ENCODE measurements around the gene STK33. TPM values are rescaled to one million over a fixed set of nuclear protein-coding genes. Genes with fewer than 3 reads are reported as not detected.

STK33 gene
- total RNA-seq, 1 donor from 2014 or later = 3.4 TPM

DNA sequence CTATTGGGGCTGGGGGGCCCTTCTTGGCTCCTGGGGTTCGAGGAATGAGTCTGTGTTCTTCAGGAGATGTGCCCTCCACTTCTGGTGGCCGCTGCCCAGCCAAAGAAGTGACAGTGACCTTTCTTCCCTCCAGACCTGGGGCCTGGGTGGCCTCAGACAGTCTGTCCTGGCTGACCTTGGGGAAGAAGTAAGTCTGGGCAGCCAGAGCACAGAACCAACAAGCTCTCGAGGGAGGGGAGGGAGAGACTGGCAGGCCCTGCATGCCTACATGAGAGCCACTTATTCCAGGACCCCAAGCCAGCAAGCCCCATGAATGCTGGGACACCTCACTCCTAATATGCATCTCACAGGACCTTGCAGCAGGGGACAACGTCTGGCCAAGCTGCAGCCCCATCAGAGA is 27.1 kb upstream of the STK33 start:
- H3K4me3 Mint-ChIP-seq (ENCODE audit: unreplicated experiment) = no peak overlapping the region
- H3K27ac Mint-ChIP-seq (ENCODE audit: unreplicated experiment) = no peak overlapping the region
- no peaks in the 10 kb centered on the region for H3K4me1 Mint-ChIP-seq (ENCODE audit: low read depth)
- no peaks in the 10 kb centered on the region for H3K27me3 Mint-ChIP-seq (ENCODE audit: low read depth)
- peaks cover 26% of the 10 kb centered on the region for H3K36me3 Mint-ChIP-seq (ENCODE audit: low read depth)
- no peaks in the 10 kb centered on the region for H3K9me3 Mint-ChIP-seq (ENCODE audit: low read depth)
- TF ChIP-seq, protein P1, sequence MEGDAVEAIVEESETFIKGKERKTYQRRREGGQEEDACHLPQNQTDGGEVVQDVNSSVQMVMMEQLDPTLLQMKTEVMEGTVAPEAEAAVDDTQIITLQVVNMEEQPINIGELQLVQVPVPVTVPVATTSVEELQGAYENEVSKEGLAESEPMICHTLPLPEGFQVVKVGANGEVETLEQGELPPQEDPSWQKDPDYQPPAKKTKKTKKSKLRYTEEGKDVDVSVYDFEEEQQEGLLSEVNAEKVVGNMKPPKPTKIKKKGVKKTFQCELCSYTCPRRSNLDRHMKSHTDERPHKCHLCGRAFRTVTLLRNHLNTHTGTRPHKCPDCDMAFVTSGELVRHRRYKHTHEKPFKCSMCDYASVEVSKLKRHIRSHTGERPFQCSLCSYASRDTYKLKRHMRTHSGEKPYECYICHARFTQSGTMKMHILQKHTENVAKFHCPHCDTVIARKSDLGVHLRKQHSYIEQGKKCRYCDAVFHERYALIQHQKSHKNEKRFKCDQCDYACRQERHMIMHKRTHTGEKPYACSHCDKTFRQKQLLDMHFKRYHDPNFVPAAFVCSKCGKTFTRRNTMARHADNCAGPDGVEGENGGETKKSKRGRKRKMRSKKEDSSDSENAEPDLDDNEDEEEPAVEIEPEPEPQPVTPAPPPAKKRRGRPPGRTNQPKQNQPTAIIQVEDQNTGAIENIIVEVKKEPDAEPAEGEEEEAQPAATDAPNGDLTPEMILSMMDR (IDR thresholded peaks at IDR 0.05) = no peak
- DNase-seq (ENCODE audit: low spot score) = no peak

DNA sequence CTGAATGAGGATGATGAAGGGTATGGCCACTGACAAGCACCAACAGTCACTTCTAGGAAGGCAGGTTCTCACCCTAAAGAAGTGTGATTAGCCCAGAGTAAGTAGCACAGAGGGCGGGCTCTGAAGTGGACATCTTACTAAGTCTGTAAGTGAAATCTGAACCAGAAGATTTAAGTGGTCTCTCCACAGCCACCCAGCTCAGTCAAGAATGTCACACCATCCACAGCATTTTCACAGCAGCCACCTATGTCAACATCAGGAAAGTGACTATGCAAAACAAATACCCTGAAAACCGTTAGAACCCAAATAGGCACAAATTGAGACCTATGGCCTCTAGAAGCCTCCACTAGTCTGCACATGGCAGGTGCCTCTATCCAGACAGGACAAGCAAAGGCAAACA is 23.0 kb upstream of the STK33 start:
- no peak overlapping the region for H3K4me3 Mint-ChIP-seq (ENCODE audit: unreplicated experiment)
- DNase-seq (ENCODE audit: low spot score) = no peak
- TF ChIP-seq, protein P1 (IDR thresholded peaks at IDR 0.05) = no peak
- H3K27me3 Mint-ChIP-seq (ENCODE audit: low read depth) = no peaks in the 10 kb centered on the region
- H3K9me3 Mint-ChIP-seq (ENCODE audit: low read depth) = no peaks in the 10 kb centered on the region
- no peak overlapping the region for H3K27ac Mint-ChIP-seq (ENCODE audit: unreplicated experiment)
- peaks cover 5% of the 10 kb centered on the region for H3K4me1 Mint-ChIP-seq (ENCODE audit: low read depth)
- peaks cover 18% of the 10 kb centered on the region for H3K36me3 Mint-ChIP-seq (ENCODE audit: low read depth)

DNA sequence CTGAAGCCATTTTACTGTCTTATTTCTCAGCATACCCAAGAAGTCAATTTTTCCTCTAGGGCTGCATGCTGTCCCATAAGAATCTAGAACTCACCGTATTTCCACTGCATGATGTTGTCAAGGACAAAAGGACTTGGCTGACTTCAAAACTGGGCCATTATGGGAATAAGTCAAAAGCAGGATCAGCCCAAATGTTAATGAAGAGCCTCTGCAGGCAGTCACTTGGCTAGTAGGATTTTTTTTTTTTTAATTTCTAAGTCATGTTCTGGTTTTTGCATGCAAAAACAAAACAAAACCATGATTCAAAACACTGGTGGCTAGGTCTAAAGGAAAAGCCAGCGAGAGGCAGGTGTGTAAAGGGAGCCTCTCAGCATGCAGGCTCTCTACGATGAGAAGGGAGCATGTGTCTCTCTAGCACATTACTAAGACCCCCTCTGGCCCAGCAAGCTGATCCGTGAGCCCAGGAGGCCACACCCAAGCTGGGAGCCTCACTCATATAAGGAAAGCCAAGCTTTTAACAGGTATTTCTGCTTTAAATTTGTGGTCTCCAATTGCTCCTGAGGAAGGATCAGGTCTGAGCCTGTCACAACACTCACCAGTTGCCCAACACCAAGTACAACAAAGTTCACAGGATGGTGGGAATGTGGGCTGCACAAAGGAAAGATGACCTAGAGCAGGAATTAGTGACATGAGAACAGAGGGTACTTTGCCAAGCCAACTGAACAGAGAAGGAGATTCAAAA is 21.4 kb upstream of the STK33 start:
- Mint-ChIP-seq H3K27ac (ENCODE audit: unreplicated experiment) (no peak overlapping the region), H3K9me3 (ENCODE audit: low read depth) (no peaks in the 10 kb centered on the region), H3K4me3 (ENCODE audit: unreplicated experiment) (no peak overlapping the region), H3K36me3 (ENCODE audit: low read depth) (peaks cover 17% of the 10 kb centered on the region), H3K4me1 (ENCODE audit: low read depth) (peaks cover 5% of the 10 kb centered on the region), H3K27me3 (ENCODE audit: low read depth) (no peaks in the 10 kb centered on the region)
- TF ChIP-seq, protein P1 (IDR thresholded peaks at IDR 0.05) = no peak
- DNase-seq (ENCODE audit: low spot score) = no peak

DNA sequence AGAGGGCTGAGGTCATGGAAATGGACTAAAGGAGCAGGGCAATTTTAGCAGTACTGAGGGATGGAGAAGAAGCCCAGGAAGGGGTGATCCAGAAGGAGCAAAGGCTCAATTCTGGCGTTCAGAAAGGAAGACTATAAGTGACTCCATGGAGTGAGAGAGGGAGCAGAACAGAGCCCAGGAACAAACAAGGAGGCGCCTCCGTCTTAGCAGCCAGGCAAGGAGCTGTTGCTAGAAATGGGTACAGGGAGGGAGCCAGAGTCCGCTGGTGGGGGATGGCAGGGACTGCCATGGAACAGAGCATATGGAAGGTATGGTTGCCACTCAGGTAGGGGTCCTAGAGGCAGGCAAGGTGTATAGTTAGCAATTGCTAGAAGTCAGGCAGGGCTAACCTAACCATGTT is 20.5 kb upstream of the STK33 start:
- no peak for DNase-seq (ENCODE audit: low spot score)
- Mint-ChIP-seq H3K27ac (ENCODE audit: unreplicated experiment) (no peak overlapping the region), H3K4me3 (ENCODE audit: unreplicated experiment) (no peak overlapping the region)

DNA sequence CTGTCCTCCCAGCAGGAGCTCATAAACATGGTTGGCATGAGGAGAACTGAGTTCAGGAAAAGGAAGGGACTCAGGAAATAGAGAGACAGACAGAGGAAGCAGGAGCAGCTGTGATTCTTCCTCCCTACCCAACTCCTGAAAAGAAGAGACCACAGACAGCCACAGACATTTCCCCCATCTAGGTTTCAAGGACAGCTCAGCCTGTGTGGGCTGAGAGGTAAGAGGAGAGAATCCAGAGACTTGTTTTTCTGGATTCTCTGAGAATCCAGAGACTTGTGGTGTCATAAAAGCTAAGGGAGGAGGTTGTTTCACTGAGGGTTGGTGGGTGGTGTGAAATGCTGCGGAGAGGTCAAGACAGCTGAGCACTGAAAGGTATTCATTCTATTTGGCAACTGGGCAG is 19.0 kb upstream of the STK33 start:
- TF ChIP-seq, protein P1 (IDR thresholded peaks at IDR 0.05) = no peak
- Mint-ChIP-seq H3K36me3 (ENCODE audit: low read depth) (peaks cover 11% of the 10 kb centered on the region), H3K4me1 (ENCODE audit: low read depth) (peaks cover 12% of the 10 kb centered on the region), H3K4me3 (ENCODE audit: unreplicated experiment) (no peak overlapping the region), H3K27ac (ENCODE audit: unreplicated experiment) (peak overlapping the region; percentile 43), H3K9me3 (ENCODE audit: low read depth) (no peaks in the 10 kb centered on the region), H3K27me3 (ENCODE audit: low read depth) (no peaks in the 10 kb centered on the region)
- no peak for DNase-seq (ENCODE audit: low spot score)

More for the DNA sequence above, 20.5 kb upstream of the STK33 start:
- TF ChIP-seq, protein P1 (IDR thresholded peaks at IDR 0.05) = no peak
- Mint-ChIP-seq H3K4me1 (ENCODE audit: low read depth) (peaks cover 5% of the 10 kb centered on the region), H3K9me3 (ENCODE audit: low read depth) (no peaks in the 10 kb centered on the region), H3K36me3 (ENCODE audit: low read depth) (peaks cover 16% of the 10 kb centered on the region), H3K27me3 (ENCODE audit: low read depth) (no peaks in the 10 kb centered on the region)

Data from chondrocyte (in vitro differentiated cells).